HTR-8/SVneo (cell line): ENCODE measurements around the gene NOS3.
"Not testable (repeated sequence)": the region's sequence is repeated elsewhere in the genome, so short reads cannot be mapped to it uniquely, and the experiment has no call there.

Source experiments
- DNase-seq: peaks from one replicate; pipeline ENCODE4 v3.0.0; 2011; ENCODE audit warnings: low spot score, mixed read lengths; ENCODE audit not compliant: insufficient read length
- FAIRE-seq: peaks from 2 replicates; lab custom pipeline; 2011; peaks lifted over from hg19 to GRCh38; lab: Jason Lieb, UNC

Gene NOS3

DNA sequence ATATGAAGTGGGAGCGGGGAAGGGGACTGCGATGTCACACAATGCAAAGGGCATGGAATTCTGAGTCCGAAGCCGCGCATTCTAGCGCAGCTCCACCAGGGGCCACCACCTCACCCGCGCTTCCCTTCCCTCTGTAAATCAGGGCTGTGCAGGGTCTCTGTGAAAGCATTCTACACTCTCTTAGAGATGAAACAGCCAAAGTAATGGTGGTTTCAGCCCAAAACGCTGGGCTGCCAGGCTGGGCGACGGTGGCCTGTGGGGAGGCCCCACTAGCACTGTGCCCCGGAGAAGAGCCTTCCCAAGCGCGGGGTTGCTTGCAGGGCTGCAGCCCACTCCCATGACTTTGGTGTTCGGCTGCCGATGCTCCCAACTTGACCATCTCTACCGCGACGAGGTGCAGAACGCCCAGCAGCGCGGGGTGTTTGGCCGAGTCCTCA, 22.1 kb downstream of the NOS3 start:
- no peak for FAIRE-seq
- peak; percentile 54 for DNase-seq

- DNase-seq (no peak), FAIRE-seq (no peak)
Measured at GRCh38 chr7:151013356-151013732, 22.5 kb downstream of the NOS3 start.

DNA sequence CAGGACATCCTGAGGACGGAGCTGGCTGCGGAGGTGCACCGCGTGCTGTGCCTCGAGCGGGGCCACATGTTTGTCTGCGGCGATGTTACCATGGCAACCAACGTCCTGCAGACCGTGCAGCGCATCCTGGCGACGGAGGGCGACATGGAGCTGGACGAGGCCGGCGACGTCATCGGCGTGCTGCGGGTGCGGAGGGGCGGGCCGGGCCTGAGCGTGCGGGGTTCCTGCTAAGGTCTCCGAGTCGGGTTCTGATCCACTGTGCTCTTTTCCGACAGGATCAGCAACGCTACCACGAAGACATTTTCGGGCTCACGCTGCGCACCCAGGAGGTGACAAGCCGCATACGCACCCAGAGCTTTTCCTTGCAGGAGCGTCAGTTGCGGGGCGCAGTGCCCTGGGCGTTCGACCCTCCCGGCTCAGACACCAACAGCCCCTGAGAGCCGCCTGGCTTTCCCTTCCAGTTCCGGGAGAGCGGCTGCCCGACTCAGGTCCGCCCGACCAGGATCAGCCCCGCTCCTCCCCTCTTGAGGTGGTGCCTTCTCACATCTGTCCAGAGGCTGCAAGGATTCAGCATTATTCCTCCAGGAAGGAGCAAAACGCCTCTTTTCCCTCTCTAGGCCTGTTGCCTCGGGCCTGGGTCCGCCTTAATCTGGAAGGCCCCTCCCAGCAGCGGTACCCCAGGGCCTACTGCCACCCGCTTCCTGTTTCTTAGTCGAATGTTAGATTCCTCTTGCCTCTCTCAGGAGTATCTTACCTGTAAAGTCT, 23.1 kb downstream of the NOS3 start:
- FAIRE-seq (no peak), DNase-seq (no peak)

DNA sequence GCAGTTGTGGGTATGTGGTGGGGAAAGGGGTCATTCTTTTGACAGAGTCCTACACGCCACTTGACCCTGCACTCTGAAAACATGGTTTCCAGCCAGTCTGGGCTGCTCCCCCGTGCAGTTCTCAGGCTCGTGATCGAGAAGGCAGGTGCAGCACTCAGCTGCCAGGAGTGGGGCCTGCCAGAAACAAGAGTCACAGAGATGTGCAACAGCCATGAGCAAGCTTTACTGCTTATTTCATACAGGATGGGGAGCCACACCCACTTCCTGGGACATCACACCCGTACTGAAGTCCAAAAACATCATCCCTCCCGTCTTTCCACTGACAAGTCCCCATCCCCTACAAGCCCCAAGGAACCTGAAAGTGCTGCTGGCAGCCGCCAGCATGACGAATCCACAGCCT, 24.1 kb downstream of the NOS3 start:
- no peak for FAIRE-seq
- no peak for DNase-seq

GRCh38 chr7:151015967-151016366, 25.1 kb downstream of the NOS3 start:
- FAIRE-seq (no peak), DNase-seq (no peak)

DNA sequence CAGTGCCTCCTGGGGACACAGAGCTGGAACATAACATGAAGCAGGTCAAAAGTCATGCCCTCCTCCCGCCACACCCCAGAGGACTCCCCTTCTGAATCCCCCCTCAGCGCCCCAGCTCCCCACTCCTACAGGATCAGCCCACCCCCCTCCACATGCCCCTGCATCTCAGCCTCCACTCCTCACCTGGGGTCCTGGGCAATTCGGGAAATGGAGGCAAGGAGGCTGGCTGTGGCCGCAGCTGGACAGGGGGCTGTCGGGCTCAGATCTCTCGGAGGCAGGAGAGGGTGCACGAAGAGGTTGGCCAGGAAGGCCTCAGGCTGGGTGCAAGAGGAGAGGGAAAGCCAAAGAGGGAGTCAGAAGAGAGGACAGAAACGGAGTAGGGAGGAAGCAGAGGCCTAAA, 25.7 kb downstream of the NOS3 start:
- FAIRE-seq (no peak), DNase-seq (no peak)

- no peak for DNase-seq
- FAIRE-seq = no peak
Measured at GRCh38 chr7:151016942-151017341, 26.1 kb downstream of the NOS3 start.

DNA sequence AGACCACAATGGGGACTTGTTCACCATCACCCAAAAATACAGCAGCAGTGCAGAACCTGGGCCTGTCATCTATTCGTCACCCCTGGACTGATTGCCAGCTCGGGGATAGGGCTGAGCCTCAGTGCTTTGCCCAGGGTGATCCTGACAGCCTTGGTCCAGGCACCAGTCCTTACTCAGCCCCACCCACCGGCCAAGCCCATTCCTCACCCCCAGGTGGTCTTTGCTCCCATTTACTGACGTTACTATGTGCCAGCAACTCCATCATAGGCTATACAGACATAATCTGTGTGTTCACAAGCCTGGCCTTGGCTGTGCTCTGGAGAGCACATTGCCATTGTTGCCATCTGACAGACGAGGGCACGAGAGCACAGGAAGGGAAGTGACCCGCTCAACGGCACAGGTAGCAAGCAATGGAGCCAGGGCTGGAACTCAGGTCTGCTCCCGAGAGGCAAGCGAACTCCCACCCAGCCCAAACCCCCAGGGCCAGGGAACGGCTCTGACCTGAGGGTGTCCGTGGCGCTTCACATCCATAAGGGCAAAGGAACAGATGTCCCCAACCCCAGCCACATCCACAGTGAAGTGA, 26.6 kb downstream of the NOS3 start:
- FAIRE-seq (no peak), DNase-seq (no peak)

DNA sequence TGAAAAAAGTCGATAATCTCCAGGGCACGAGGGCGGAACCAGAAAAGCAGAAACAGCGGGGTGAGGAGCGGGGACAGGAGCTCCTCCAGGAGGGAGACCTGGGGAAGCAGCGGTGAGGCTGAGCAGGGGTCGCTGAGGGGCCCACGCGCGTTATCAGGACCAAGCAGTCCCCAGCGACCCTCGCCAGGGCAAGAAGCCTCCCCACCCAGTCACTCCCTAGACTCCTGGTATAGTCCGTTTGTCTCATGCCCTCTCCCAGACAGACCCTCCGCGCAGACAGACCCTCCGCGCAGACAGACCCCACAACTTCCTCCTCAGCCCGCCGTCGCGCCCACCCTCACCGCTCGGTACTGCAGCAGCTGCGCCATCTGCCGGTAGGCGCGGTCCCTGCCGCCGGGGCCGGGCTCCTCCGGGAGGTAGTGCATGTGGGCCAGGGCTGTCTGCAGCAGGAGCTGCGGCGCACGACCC, 27.2 kb downstream of the NOS3 start:
- DNase-seq (peak; percentile 63), FAIRE-seq (peak; percentile 44)

DNA sequence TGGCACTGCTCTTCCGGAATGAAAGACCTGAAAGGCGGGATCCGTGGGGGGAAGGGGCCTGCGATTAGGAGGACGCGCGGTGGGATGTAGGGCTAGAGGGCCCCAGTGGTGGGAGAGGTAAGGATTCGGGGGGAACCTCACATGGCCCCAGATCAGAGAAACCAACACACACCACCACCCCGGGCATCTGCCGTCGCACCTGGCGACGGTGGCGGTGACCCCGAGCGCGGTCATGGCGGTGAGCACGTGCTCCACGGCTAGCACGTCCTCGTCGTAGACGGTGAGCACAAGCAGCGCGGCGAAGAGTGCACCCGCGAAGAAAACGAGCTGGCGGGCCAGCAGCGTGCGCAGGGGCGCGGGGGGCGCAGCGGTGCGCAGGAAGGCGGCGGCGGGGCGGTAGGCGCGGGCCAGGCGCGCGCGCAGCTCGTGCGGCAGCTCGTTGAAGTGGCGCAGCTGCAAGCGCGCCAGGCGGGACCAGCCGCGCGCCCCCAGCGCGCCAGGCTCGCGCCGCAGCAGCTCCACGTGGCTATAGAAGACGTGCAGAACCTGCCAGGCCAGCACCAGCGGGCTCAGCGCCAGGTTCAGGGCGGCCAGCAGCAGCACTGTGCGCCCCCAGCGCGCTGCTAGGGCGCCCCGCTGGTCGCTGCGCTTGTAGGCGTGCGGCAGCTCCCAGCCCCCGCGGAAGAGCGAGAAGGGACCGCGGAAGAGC, 27.8 kb downstream of the NOS3 start:
- DNase-seq (no peak), FAIRE-seq (no peak)

GRCh38 chr7:151019130-151019447, 28.3 kb downstream of the NOS3 start:
- no peak for FAIRE-seq
- no peak for DNase-seq

- FAIRE-seq (no peak), DNase-seq (no peak)
Measured at GRCh38 chr7:151020231-151020630, 29.4 kb downstream of the NOS3 start.

- DNase-seq (no peak), FAIRE-seq (no peak)
Measured at GRCh38 chr7:151023232-151023631, 32.4 kb downstream of the NOS3 start.

DNA sequence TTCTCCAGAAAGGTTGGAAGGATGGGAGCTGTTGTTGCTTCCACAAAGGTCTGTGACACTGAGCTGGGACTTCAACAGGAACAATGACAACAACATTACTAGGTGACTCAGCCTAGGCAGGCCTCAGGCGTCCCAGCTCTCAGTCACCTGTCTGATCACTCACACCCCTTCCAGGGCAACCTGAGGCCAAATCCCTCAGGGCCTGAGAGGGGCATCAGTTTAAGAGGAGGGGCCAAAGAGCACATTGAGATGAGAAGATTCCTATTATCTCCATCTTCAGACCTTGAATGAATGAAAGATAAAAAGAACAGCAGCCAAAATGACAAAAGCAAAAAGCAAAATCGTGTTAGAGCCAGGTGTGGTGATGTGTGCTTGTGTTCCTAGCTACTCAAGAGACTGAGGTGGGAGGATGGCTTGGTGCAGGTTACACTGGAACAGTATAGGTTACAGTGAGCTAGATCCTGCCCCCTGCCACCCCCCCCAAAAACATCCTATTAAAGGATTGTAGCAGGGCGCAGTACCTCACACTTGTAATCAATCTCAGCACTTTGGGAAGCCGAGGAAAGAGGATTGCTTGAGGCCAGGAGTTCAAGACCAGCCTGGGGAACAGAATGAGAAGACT, 33.7 kb downstream of the NOS3 start, which contains the start of gene ATG9B:
Gene ATG9B (minus strand): TSS at position 60 of the 622 bp plus-strand sequence. CDS start 71 bp downstream, outside the sequence.
- FAIRE-seq (no peak), DNase-seq (no peak)

DNA sequence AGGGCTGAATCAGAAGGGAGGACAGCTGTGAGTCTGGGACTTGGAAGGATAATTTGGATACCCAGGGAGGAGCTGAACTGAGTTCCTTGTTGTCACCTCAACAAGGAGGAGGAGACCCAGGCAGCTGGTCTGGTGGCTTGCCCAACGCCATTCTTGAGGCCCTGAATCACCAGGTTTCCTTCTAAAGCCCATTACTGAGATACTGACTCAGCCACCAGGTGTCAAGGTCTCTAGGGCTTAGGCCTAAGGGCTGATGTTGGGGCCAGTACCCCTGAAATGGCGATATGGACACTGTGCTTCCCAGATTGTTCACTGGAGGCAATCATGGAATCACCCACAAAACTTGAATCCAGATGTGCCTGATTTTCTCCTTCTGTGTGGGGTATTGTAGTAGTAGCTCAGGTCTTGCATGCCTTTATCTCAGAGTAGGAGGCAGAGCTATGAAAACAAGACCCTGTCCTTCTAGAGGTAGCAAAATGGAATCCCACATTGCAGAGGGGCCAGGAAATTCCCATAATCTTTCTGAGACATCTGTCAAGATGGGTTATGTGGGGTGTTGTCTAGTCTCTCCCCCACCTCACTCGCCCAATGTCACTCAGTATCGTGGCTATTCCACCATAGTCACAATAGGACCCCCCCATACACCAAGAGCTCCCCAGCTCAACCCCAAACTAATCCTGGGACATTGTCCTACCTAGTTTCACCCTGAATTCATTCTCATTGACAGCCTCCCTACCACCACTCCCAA, 35.3 kb downstream of the NOS3 start:
- FAIRE-seq (no peak), DNase-seq (no peak)

GRCh38 chr7:151026771-151027727, 36.2 kb downstream of the NOS3 start:
- not testable (repeated sequence) for DNase-seq, FAIRE-seq

DNA sequence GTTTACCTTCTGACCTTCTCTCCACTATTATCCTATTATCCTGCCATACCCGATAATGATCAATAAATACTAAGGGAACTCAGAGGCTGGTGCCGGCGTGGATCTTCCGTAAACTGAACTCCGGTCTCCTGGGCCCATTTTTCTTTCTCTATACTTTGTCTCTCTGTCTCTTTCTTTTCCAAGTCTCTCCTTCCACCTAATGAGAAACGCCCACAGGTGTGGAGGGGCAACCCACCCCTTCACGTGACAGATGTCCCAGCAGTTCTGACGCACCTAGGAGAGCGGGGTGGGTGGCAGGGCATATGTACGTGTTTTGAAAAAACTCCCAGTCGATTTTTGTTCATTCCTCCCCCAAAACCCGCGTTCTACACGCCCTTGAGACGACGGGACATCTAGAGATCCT, 36.9 kb downstream of the NOS3 start:
- FAIRE-seq, DNase-seq: not testable (repeated sequence)

GRCh38 chr7:151028131-151028947, 37.5 kb downstream of the NOS3 start, which contains the start of gene ABCB8:
Gene ABCB8 (plus strand): TSS chr7:151028450. CDS start chr7:151028516, 66 bp downstream.
- DNase-seq (peak; percentile 99), FAIRE-seq (peak; percentile 26)
